Memory B cell (primary cell): ENCODE results near the gene NXT1.

Source experiments
- ATAC-seq: fragments of 150-1000 bp; cut with Tn5 transposase; 2 replicates; pipeline ENCODE4 v1.10.0; 2021; ENCODE audit warnings: low read depth, mild to moderate bottlenecking, moderate library complexity
- DNase-seq, 2 donors: peaks; one replicate each; pipeline ENCODE4 v3.0.0; 2022; ENCODE audit warnings: low spot score in 2 of 2
- H3K27ac Mint-ChIP-seq: one replicate; pipeline ENCODE4 v1.8.0; 2022; ENCODE audit warnings: mild to moderate bottlenecking, moderate library complexity, mixed read lengths
- H3K27me3 Mint-ChIP-seq: one replicate; pipeline ENCODE4 v1.8.0; 2022; ENCODE audit warnings: mixed read lengths
- H3K36me3 Mint-ChIP-seq: one replicate; pipeline ENCODE4 v1.8.0; 2022; ENCODE audit warnings: mild to moderate bottlenecking, mixed read lengths
- H3K4me1 Mint-ChIP-seq: one replicate; pipeline ENCODE4 v1.8.0; 2022; ENCODE audit warnings: mixed read lengths
- H3K4me3 Mint-ChIP-seq: one replicate; pipeline ENCODE4 v1.8.0; 2022; ENCODE audit warnings: mild to moderate bottlenecking, moderate library complexity, mixed read lengths
- H3K9me3 Mint-ChIP-seq: one replicate; pipeline ENCODE4 v1.8.0; 2022; ENCODE audit warnings: mixed read lengths

Gene NXT1

DNA sequence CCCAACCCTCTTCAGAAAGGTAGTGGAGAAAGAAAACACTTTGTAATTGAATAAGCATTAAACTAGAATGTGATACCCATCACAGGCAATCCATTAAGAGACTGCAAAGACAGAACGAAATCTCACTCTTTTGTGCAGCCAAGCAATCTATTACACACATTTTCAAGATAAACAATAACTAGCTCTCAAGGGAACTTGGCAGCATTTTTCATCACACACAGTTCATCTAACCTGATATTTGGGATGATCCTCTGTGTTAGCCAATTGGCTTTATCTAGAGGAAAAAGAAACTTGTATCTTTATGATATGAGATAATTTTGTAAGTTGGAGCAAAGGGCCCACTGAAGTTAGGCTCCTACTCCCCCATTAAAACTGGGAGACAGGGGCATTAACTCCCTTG lies 9.9 kb downstream of the NXT1 start:
- DNase-seq, result no peak
- H3K27ac Mint-ChIP-seq, result peak overlapping the region; percentile 91
- no peak for ATAC-seq
- H3K36me3 Mint-ChIP-seq, result peaks cover 8% of the 10 kb centered on the region
- H3K27me3 Mint-ChIP-seq, result no peaks in the 10 kb centered on the region
- H3K9me3 Mint-ChIP-seq, result no peaks in the 10 kb centered on the region
- H3K4me1 Mint-ChIP-seq, result peaks cover 25% of the 10 kb centered on the region
- H3K4me3 Mint-ChIP-seq, result peak overlapping the region; percentile 83

GRCh38 chr20:23361119-23361475 lies 10.5 kb downstream of the NXT1 start:
- peak overlapping the region; percentile 83 for H3K4me3 Mint-ChIP-seq
- ATAC-seq (no peak), DNase-seq (no peak)
- H3K27ac Mint-ChIP-seq, result peak overlapping the region; percentile 91
- H3K27me3 Mint-ChIP-seq, result no peaks in the 10 kb centered on the region
- no peaks in the 10 kb centered on the region for H3K9me3 Mint-ChIP-seq
- H3K36me3 Mint-ChIP-seq, result peaks cover 9% of the 10 kb centered on the region
- peaks cover 27% of the 10 kb centered on the region for H3K4me1 Mint-ChIP-seq

DNA sequence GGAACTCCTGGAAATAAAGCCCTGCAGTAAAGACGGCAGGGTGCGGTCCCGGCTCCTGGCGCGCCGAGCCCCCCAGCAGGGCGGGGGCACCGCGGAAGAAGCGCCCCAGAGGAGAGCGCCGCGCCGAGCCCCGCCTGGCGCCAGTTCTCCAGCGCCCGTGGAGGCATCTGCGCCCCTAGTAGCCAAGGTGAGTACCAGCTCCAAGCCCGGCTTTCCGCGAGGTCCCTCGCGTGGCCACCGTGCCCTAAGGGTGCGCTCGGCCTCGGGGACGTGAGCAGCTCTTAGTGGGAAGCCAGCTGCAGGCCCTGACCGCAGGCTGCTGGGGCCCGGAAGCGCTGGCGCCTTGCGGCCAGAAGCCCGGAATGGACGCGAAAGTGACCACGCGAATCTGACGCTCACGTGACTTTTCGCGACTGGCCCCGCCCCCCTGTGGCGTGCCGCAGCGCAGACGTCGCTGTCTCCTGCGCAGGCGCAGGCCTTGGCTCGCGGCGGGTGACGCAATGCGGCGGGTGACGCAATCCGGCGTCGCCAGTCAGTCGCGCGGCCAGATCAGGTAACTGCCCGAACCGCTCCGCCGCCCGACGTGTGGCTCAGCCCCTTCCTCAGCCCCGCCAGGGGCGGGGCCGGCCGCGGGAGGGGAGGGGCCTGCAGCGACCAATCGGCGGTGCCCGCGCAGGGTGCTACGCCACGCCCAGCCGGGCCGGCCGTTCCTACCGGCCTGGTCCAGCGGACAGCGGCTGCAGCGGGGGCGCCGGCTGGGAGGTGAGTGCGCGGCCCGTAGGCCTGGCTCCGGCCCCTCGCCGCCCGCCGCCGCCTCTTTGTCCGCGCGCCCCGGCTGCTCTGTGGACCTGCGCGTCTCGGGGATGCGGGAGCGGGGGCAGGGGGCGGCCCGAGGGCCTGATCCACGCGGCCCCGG lies 11.1 kb downstream of the NXT1 start, which contains the start of gene GZF1:
Gene GZF1 (plus strand): TSS at position 707 of the 916 bp plus-strand sequence. CDS start 2,202 bp downstream, outside the sequence.
- peaks cover 32% of the 10 kb centered on the region for H3K4me1 Mint-ChIP-seq
- ATAC-seq (peak; percentile 69), DNase-seq (peak; percentile 98 to 99)
- no peaks in the 10 kb centered on the region for H3K27me3 Mint-ChIP-seq
- peak within 1 kb of the TSS; percentile 91 for H3K27ac Mint-ChIP-seq
- H3K4me3 Mint-ChIP-seq, result peak within 1 kb of the TSS; percentile 92
- H3K9me3 Mint-ChIP-seq, result no peaks in the 10 kb centered on the region
- H3K36me3 Mint-ChIP-seq, result peaks cover 9% of the 10 kb centered on the region

GRCh38 chr20:23362392-23363256 lies 12.0 kb downstream of the NXT1 start:
- Mint-ChIP-seq H3K9me3 (no peaks in the 10 kb centered on the region), H3K36me3 (peaks cover 9% of the 10 kb centered on the region), H3K4me1 (peaks cover 33% of the 10 kb centered on the region), H3K27ac (peak overlapping the region; percentile 72), H3K27me3 (no peaks in the 10 kb centered on the region), H3K4me3 (peak overlapping the region; percentile 92)
- DNase-seq (peak in 1 of 2 donors; percentile 47), ATAC-seq (no peak)

- Mint-ChIP-seq H3K27ac (peak overlapping the region; percentile 72), H3K4me3 (peak overlapping the region; percentile 92), H3K4me1 (peaks cover 33% of the 10 kb centered on the region), H3K36me3 (peaks cover 9% of the 10 kb centered on the region), H3K27me3 (no peaks in the 10 kb centered on the region), H3K9me3 (no peaks in the 10 kb centered on the region)
- DNase-seq (no peak), ATAC-seq (no peak)
Measured at GRCh38 chr20:23363257-23363649, 12.7 kb downstream of the NXT1 start.

DNA sequence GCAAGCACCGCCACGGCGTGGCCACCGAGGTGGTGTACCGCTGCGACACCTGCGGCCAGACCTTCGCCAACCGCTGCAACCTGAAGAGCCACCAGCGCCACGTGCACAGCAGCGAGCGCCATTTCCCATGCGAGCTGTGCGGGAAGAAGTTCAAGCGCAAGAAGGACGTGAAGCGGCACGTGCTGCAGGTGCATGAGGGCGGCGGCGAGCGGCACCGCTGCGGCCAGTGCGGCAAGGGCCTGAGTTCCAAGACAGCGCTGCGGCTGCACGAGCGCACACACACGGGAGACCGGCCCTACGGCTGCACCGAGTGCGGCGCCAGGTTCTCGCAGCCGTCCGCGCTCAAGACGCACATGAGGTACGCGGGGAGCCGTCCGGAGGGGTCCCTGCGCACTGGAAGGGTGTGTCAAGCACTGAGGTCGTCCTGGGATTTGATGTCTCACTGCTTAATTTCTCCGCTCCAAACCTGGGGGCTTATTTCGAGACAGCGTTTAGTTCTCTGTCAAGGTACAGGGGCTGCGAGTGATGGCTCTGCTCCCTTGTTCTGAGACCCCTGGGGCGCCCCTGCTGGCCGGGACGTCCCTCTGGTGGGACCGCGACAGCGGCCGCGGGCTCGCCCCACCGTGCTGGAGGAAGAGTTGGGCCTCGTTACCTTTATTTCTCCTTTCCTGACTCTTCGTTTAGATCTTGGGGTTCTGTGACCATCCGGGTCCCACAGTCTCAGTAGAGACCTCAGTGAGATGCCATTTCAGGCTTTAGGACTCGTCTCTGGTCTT lies 15.0 kb downstream of the NXT1 start:
- ATAC-seq, result no peak
- peak overlapping the region; percentile 78 for H3K27ac Mint-ChIP-seq
- H3K4me3 Mint-ChIP-seq, result peak overlapping the region; percentile 32
- no peaks in the 10 kb centered on the region for H3K9me3 Mint-ChIP-seq
- DNase-seq, result no peak
- H3K36me3 Mint-ChIP-seq, result peaks cover 16% of the 10 kb centered on the region
- peaks cover 31% of the 10 kb centered on the region for H3K4me1 Mint-ChIP-seq
- H3K27me3 Mint-ChIP-seq, result no peaks in the 10 kb centered on the region

- Mint-ChIP-seq H3K27ac (peak overlapping the region; percentile 63), H3K9me3 (no peaks in the 10 kb centered on the region), H3K36me3 (peaks cover 19% of the 10 kb centered on the region), H3K4me1 (peaks cover 28% of the 10 kb centered on the region), H3K27me3 (no peaks in the 10 kb centered on the region), H3K4me3 (peak overlapping the region; percentile 17)
- ATAC-seq (peak; percentile 13), DNase-seq (no peak)
Measured at GRCh38 chr20:23366384-23366783, 15.8 kb downstream of the NXT1 start.

DNA sequence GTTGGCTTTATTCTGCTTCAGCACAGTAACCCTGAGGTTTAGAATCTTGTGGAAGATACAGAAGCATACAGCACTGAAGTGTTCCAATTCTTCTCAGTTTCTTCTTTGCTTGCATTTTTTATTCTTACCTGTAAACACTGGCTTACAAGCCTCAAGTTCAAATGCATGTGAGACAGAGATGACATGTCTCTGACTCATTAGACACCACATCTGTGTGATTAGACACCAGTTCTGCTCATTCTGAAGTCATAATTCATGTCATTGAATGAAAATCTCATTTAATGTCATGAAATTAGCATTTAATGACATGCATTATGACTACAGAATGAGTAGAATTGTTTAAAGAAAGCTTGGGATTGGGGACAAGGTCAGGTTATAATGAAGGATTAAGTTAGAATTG lies 17.2 kb downstream of the NXT1 start:
- no peak overlapping the region for H3K4me3 Mint-ChIP-seq
- DNase-seq, result no peak
- H3K9me3 Mint-ChIP-seq, result no peaks in the 10 kb centered on the region
- ATAC-seq, result no peak
- no peaks in the 10 kb centered on the region for H3K27me3 Mint-ChIP-seq
- peaks cover 21% of the 10 kb centered on the region for H3K36me3 Mint-ChIP-seq
- H3K27ac Mint-ChIP-seq, result no peak overlapping the region
- peaks cover 28% of the 10 kb centered on the region for H3K4me1 Mint-ChIP-seq

DNA sequence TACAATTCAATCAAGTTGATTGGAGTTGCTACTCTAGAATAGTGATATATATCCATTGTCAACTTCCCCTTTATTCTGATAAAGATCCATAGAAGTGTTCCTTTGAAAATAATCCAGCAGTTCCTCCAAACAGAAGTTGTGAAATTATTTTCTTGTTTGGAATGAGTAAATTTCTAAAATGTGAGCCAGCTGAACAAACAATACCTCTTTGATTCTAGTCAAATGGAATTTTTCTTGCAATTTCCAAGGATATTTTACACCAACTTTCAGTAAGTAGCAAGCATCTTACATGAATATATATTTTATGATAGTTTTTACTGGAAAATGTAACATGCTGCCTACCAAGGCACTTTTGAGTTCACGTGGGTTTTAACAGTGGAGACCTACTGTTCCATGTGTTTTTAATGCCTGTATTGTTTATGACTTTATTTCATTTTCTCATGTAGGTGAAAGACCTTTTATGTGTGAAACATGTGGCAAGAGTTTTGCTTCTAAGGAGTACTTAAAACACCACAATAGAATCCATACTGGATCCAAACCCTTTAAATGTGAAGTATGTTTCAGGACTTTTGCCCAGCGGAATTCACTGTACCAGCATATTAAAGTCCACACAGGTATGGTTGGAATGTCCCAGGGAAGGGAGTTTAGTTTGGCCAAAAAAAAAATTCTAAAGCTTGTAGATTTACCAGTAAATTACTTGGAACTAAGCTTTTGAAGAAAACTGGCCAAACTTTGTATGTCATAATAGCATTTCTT lies 17.9 kb downstream of the NXT1 start:
- Mint-ChIP-seq H3K9me3 (no peaks in the 10 kb centered on the region), H3K27me3 (no peaks in the 10 kb centered on the region), H3K36me3 (peaks cover 21% of the 10 kb centered on the region), H3K27ac (no peak overlapping the region), H3K4me3 (no peak overlapping the region), H3K4me1 (peaks cover 21% of the 10 kb centered on the region)
- no peak for DNase-seq
- ATAC-seq, result no peak

- Mint-ChIP-seq H3K36me3 (peaks cover 21% of the 10 kb centered on the region), H3K27ac (no peak overlapping the region), H3K4me1 (peaks cover 19% of the 10 kb centered on the region), H3K9me3 (no peaks in the 10 kb centered on the region), H3K4me3 (no peak overlapping the region), H3K27me3 (no peaks in the 10 kb centered on the region)
- DNase-seq (no peak), ATAC-seq (no peak)
Measured at GRCh38 chr20:23369072-23369823, 18.7 kb downstream of the NXT1 start.

- H3K4me1 Mint-ChIP-seq, result peaks cover 9% of the 10 kb centered on the region
- H3K27ac Mint-ChIP-seq, result no peak overlapping the region
- H3K36me3 Mint-ChIP-seq, result peaks cover 13% of the 10 kb centered on the region
- H3K27me3 Mint-ChIP-seq, result no peaks in the 10 kb centered on the region
- H3K4me3 Mint-ChIP-seq, result no peak overlapping the region
- no peak for DNase-seq
- ATAC-seq, result no peak
- H3K9me3 Mint-ChIP-seq, result no peaks in the 10 kb centered on the region
Measured at GRCh38 chr20:23370274-23370673, 19.7 kb downstream of the NXT1 start.

DNA sequence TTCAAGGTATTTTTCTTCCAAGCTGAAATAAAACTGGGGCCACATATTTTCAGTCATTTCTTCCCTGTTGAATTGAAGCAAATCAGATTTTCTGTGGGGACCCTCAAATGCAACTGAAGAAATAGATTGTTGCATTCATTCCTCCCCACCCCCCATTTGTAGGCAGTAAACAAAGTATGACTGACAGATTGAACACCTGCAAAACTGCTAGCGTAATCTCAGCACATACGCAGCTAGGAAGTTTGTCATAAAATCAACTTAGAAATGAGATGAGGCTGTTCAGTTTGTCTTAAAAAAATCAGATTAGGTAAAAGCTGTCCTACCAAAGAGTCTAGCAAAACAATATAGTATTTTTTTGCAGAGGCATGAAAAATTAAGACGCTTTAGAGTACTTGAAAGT lies 20.3 kb downstream of the NXT1 start:
- no peaks in the 10 kb centered on the region for H3K9me3 Mint-ChIP-seq
- ATAC-seq (no peak), DNase-seq (no peak)
- peaks cover 8% of the 10 kb centered on the region for H3K4me1 Mint-ChIP-seq
- no peak overlapping the region for H3K27ac Mint-ChIP-seq
- H3K4me3 Mint-ChIP-seq, result no peak overlapping the region
- H3K27me3 Mint-ChIP-seq, result no peaks in the 10 kb centered on the region
- H3K36me3 Mint-ChIP-seq, result peaks cover 18% of the 10 kb centered on the region
